ENCODE results near the gene CYFIP1.

DNA sequence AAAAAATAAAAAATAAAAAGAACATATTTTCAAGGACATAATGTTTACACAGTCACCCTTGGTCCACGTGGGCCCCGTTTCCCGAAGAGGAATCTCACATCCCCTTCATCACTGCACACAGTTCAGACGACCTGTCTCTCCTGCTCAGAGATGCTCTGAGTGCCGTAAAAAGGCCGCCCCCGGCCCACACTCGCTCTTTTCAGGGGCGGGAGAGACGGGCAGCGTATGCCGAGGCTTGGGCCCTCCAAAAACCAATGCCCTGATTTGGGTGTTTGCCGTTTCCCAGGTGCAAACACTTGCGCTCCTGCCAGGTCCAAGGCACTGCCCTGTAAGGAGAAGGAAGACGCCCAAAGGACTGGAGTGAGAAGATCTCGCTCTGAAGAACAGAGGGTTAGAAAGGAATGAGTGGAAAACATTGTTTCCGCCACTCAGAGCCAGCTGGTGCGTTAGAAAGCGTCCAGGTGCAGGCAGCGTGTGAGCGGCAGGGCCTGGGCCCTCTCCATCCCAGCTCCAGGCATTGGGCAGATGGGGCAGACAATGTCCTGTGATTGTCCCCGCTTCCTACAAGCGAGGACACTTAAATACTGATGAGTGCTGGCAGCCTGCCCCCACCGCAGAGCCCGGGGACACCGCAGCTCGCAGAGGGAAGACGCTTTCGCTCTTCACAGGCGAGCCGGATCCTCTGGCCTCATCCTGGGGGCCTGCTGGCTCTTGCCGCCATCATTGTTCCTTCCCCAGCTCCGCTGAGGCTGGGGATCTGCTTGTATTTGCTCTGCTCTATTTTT, 88.5 kb downstream of the CYFIP1 start:
- TF ChIP-seq CTCF (conservative IDR thresholded peaks at IDR 0.05; ENCODE audit: low read depth, low read length) (no peak), EZH2 (IDR thresholded peaks at IDR 0.05; ENCODE audit: borderline replicate concordance, low read depth, low read length, poor library complexity, severe bottlenecking) (no peak)
